Ovary (tissue), 9 donors: ENCODE measurements around the gene RAB3A. TPM values are rescaled to one million over a fixed set of nuclear protein-coding genes. Genes with fewer than 3 reads are reported as not detected.

Source experiments
- DNase-seq, 5 donors: peaks; one replicate each; pipeline ENCODE4 v3.0.0-alpha.2; 2019 to 2020
- H3K27ac ChIP-seq, 2 donors: fragments of 200-600 bp; one replicate each; pipeline versions ENCODE4 v1.5.1 to v1.8.0; 2019 to 2022
- H3K27me3 ChIP-seq: fragments of 200-600 bp; one replicate; pipeline ENCODE4 v1.8.0; 2022
- H3K36me3 ChIP-seq: fragments of 200-600 bp; sonication (generic); one replicate; pipeline ENCODE4 v1.5.1; 2019
- H3K4me1 ChIP-seq: one replicate; pipeline ENCODE4 v1.8.1; 2013; ENCODE audit warnings: mild to moderate bottlenecking, moderate library complexity; ENCODE audit not compliant: insufficient read depth
- H3K4me3 ChIP-seq: fragments of 200-600 bp; sonication (generic); one replicate; pipeline ENCODE4 v1.5.1; 2017
- H3K9me3 ChIP-seq, 2 donors: fragments of 200-600 bp in 1 of 2; sonication (generic) in 1 of 2; one replicate each; pipeline versions ENCODE4 v1.5.1 to v1.8.1; 2013 to 2019; ENCODE audit warnings: mild to moderate bottlenecking in 1 of 2, moderate library complexity in 1 of 2
- CTCF ChIP-seq, 3 donors: fragments of 450-650 bp in 2 of 3; fragments of 200-600 bp in 1 of 3; IDR thresholded peaks; one replicate each; pipeline versions ENCODE4 v1.5.1 to v1.8.0; 2016 to 2022; ENCODE audit warnings: antibody characterized with exemption in 3 of 3, mild to moderate bottlenecking in 1 of 3
- EP300 ChIP-seq: sonication (generic); formaldehyde crosslinking; IDR thresholded peaks from one replicate; pipeline ENCODE4 v1.6.1; 2017; ENCODE audit warnings: antibody characterized with exemption
- POLR2A ChIP-seq: fragments of 450-650 bp; IDR thresholded peaks from one replicate; pipeline ENCODE4 v1.6.1; 2017; ENCODE audit warnings: antibody characterized with exemption, mild to moderate bottlenecking, moderate library complexity
- WGBS, 3 donors: extraction: QIAGEN DNeasy Blood & Tissue Kit in 1 of 3; methylation state at CpG; one replicate each; pipeline versions ENCODE4 v1.1.5 to v1.1.7; 2013 to 2017; 5-methylcytosine and 5-hydroxymethylcytosine counted together
- intact Hi-C, 4 donors: fragments of 100-400 bp; cut with DNase I; formaldehyde crosslinking; loops; one replicate each; pipeline versions ENCODE4 v1.11.0 to v1.15.1; 2022 to 2023
- polyA plus RNA-seq, 2 donors: library from polyadenylated mRNA; stranded (reverse); fragments of 200-250 nt in 1 of 2; fragments of 350-450 nt in 1 of 2; fragmentation: Illumina TruSeq in 1 of 2; extraction: RNeasy Lipid Tissue Mini Kit (QIAGEN cat#74804) in 1 of 2; gene quantifications; one replicate each; pipeline ENCODE4 v1.2.3, GENCODE V29; 2013 to 2014
- total RNA-seq, 7 donors: library from RNA; depleted of rRNA in 2 of 7; stranded (reverse); fragments of >200 nt in 2 of 7; fragmentation: NEBNext Ultra II Directional in 3 of 7; extraction: Animal tissue kit (Norgen Biotek cat#: 25700) in 3 of 7; gene quantifications; one replicate each; pipeline versions ENCODE4 v1.1.0 to v1.2.4, GENCODE V29; 2016 to 2023
- donor health status: DM: no; HTN: no; CAD: no; lungs with moderate emphysema.
- donor health status: DM: no; HTN: no; CAD: no.
- donor health status: Bipolar disorder and iron deficiency.
- donor health status: DM: yes; HTN: yes; CAD: no.
- donor health status: DM: no; HTN: no; CAD: no.
- donor health status: DM: yes; HTN: yes; CAD: no.

The RAB3A gene
- total and polyA plus RNA-seq, 9 donors = 1.9 to 32.9 (median 7.9) TPM

DNA sequence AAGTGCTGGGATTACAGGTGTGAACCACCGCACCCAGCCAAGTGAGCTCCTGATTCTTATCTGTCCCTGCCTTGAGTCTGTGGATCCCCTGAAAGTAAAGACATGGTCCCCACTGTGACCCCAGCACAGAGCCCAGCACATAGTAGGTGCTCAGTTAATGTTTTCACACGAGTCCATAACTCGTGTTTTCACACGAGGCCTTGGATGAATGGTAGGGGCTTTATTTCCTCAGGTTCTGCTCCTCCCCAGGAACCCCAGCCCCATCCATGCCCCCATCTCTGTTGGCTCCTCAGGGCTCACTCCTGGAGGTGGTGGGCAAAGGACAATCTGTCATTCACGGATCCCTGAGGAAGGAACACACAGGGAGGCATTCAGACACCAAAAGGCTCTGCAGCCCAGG lies 46.0 kb upstream of the RAB3A start:
- H3K4me1 ChIP-seq = no peaks in the 10 kb centered on the region
- no peak for TF ChIP-seq CTCF (IDR thresholded peaks at IDR 0.05)
- H3K36me3 ChIP-seq = no peaks in the 10 kb centered on the region
- intact Hi-C loops = loop anchor here (5.0 to 10.0 kb wide), 6 partner anchors 38 to 245 kb away; partner anchors contain the start of genes ARRDC2 (in 2 of the 4) and MPV17L2 (in 1 of the 4)
- no peak overlapping the region for H3K27ac ChIP-seq
- H3K27me3 ChIP-seq = no peaks in the 10 kb centered on the region
- DNase-seq = no peak
- no peaks in the 10 kb centered on the region for H3K9me3 ChIP-seq
- no peak overlapping the region for H3K4me3 ChIP-seq
- WGBS, 3 donors = 88 to 98% (median 90%) methylated on average over 5 of the region's 5 CpGs

GRCh38 chr19:18245297-18245696 lies 41.5 kb upstream of the RAB3A start:
- no peak overlapping the region for H3K4me3 ChIP-seq
- H3K36me3 ChIP-seq = no peaks in the 10 kb centered on the region
- H3K9me3 ChIP-seq = no peaks in the 10 kb centered on the region
- H3K27me3 ChIP-seq = no peaks in the 10 kb centered on the region
- DNase-seq = no peak
- intact Hi-C loops = loop anchor here in 1 of 4 donors (5.0 kb wide), 1 partner anchor 33 kb away; no protein-coding TSS in a partner anchor
- no peak for TF ChIP-seq CTCF (IDR thresholded peaks at IDR 0.05)
- no peaks in the 10 kb centered on the region for H3K4me1 ChIP-seq
- 66 to 79% (median 68%) methylated on average over 7 of the region's 7 CpGs for WGBS, 3 donors
- no peak overlapping the region for H3K27ac ChIP-seq

GRCh38 chr19:18239303-18239702 lies 35.5 kb upstream of the RAB3A start:
- Histone ChIP-seq H3K36me3 (no peaks in the 10 kb centered on the region), H3K27me3 (no peaks in the 10 kb centered on the region), H3K27ac (no peak overlapping the region), H3K9me3 (no peaks in the 10 kb centered on the region), H3K4me1 (no peaks in the 10 kb centered on the region), H3K4me3 (no peak overlapping the region)
- TF ChIP-seq CTCF (IDR thresholded peaks at IDR 0.05) (no peak), EP300 (no peak), POLR2A (no peak)
- intact Hi-C loops = no loop called here
- WGBS, 3 donors = 21 to 29% (median 21%) methylated on average over 12 of the region's 12 CpGs
- no peak for DNase-seq

GRCh38 chr19:18234194-18234593 lies 30.4 kb upstream of the RAB3A start:
- Histone ChIP-seq H3K36me3 (no peaks in the 10 kb centered on the region), H3K27ac (no peak overlapping the region), H3K9me3 (peaks cover 0 to 9% of the 10 kb centered on the region in 2 donors), H3K4me1 (peaks cover 2% of the 10 kb centered on the region), H3K27me3 (no peaks in the 10 kb centered on the region), H3K4me3 (no peak overlapping the region)
- DNase-seq = no peak
- 22 to 30% (median 25%) methylated on average over 6 of the region's 6 CpGs for WGBS, 3 donors
- intact Hi-C loops = no loop called here
- TF ChIP-seq EP300 (no peak), POLR2A (no peak), CTCF (IDR thresholded peaks at IDR 0.05) (no peak)
